H1 (cell line): ENCODE results near the gene PGM2L1. TPM values are rescaled to one million over a fixed set of nuclear protein-coding genes. Genes with fewer than 3 reads are reported as not detected.

Experiments
- CTCF ChIA-PET: fragments of 300-600 bp; sonication (Branson Sonifier 250); formaldehyde crosslinking; loops from one replicate; lab custom pipeline; 2021; ENCODE audit not compliant: partially characterized antibody; lab: Charles Lee
- POLR2A ChIA-PET: fragments of 300-600 bp; sonication (Branson Sonifier 250); formaldehyde crosslinking; loops from one replicate; lab custom pipeline; 2021; ENCODE audit warnings: inconsistent platforms; ENCODE audit not compliant: partially characterized antibody; lab: Charles Lee
- DNase-seq, 2 experiments: peaks; one replicate each; pipeline versions ENCODE4 v3.0.0 to v3.0.0-alpha.2; 2010 to 2022; ENCODE audit warnings: low spot score in 2 of 2, low read depth in 1 of 2, mixed read lengths in 1 of 2
- FAIRE-seq: peaks from 2 replicates; lab custom pipeline; 2011; peaks lifted over from hg19 to GRCh38; lab: Jason Lieb, UNC
- H2AFZ ChIP-seq: 2 replicates; pipeline ENCODE4 v1.8.1; 2012; ENCODE audit warnings: low read length, inconsistent platforms
- H2AK5ac ChIP-seq: 2 replicates; pipeline ENCODE4 v1.6.1; 2013; ENCODE audit warnings: low read depth, low read length
- H2BK120ac ChIP-seq: replicated peaks from 2 replicates; pipeline ENCODE3; 2013; ENCODE audit warnings: low read depth, low read length, inconsistent platforms
- H2BK12ac ChIP-seq: 2 replicates; pipeline ENCODE4 v1.6.1; 2013; ENCODE audit warnings: low read depth, low read length
- H2BK15ac ChIP-seq: 2 replicates; pipeline ENCODE4 v1.6.1; 2013; ENCODE audit warnings: low read length
- H2BK20ac ChIP-seq: 2 replicates; pipeline ENCODE4 v1.6.1; 2013; ENCODE audit warnings: low read length
- H2BK5ac ChIP-seq: 2 replicates; pipeline ENCODE4 v1.6.1; 2013; ENCODE audit warnings: low read depth, low read length
- H3K14ac ChIP-seq: 2 replicates; pipeline ENCODE4 v1.6.1; 2013; ENCODE audit warnings: inconsistent platforms; ENCODE audit not compliant: insufficient read length
- H3K18ac ChIP-seq: 2 replicates; pipeline ENCODE4 v1.6.1; 2013; ENCODE audit warnings: low read length; ENCODE audit errors: extremely low read depth
- H3K23ac ChIP-seq: 2 replicates; pipeline ENCODE4 v1.6.1; 2013; ENCODE audit warnings: inconsistent platforms; ENCODE audit not compliant: insufficient read length
- H3K23me2 ChIP-seq: 2 replicates; pipeline ENCODE4 v1.6.1; 2013; ENCODE audit warnings: low read depth, low read length
- H3K27ac ChIP-seq: 2 replicates; pipeline ENCODE4 v1.6.1; 2011; ENCODE audit warnings: low read depth, low read length, inconsistent platforms
- H3K27me3 ChIP-seq, 4 experiments: replicated peaks in 1 of 4; 1 replicate in 1 of 4; 2 replicates in 3 of 4; pipeline versions ENCODE4 v1.6.1 to v1.8.1; 2011 to 2013; ENCODE audit warnings: low read length in 3 of 4, mild to moderate bottlenecking in 3 of 4, inconsistent platforms in 2 of 4, mixed read lengths in 2 of 4, moderate library complexity in 1 of 4; ENCODE audit not compliant: control insufficient read depth in 3 of 4, insufficient read depth in 3 of 4; ENCODE audit errors: extremely low read depth in 1 of 4
- H3K36me3 ChIP-seq, 4 experiments: 2 replicates each; pipeline versions ENCODE4 v1.6.1 to v1.8.1; 2011 to 2013; ENCODE audit warnings: mild to moderate bottlenecking in 4 of 4, low read length in 3 of 4, moderate library complexity in 2 of 4, control low read depth in 1 of 4, inconsistent platforms in 1 of 4; ENCODE audit not compliant: insufficient read depth in 4 of 4, control insufficient read depth in 2 of 4
- H3K4ac ChIP-seq: replicated peaks from 2 replicates; pipeline ENCODE3; 2013; ENCODE audit warnings: low read length, low read depth, mixed read lengths, inconsistent platforms; ENCODE audit not compliant: insufficient read length
- H3K4me1 ChIP-seq, 4 experiments: replicated peaks in 1 of 4; 1 replicate in 1 of 4; 2 replicates in 3 of 4; pipeline versions ENCODE4 v1.6.1 to v1.8.1; 2011 to 2013; ENCODE audit warnings: low read length in 3 of 4, inconsistent platforms in 2 of 4, mixed read lengths in 1 of 4; ENCODE audit not compliant: insufficient read depth in 4 of 4, control insufficient read depth in 3 of 4
- H3K4me2 ChIP-seq, 2 experiments: 2 replicates each; pipeline versions ENCODE4 v1.6.1 to v1.8.1; 2011 to 2013; ENCODE audit warnings: low read depth in 2 of 2, low read length in 2 of 2, control low read depth in 1 of 2, inconsistent platforms in 1 of 2, mild to moderate bottlenecking in 1 of 2; ENCODE audit not compliant: insufficient read depth in 1 of 2
- H3K4me3 ChIP-seq, 4 experiments: fragments of 200-600, 300-600 bp in 1 of 4; sonication (generic), shearing (Covaris generic), sonication (Bioruptor Twin) in 1 of 4; 2 replicates each; pipeline versions ENCODE4 v1.5.1 to v1.8.1; 2011 to 2016; ENCODE audit warnings: low read length in 4 of 4, low read depth in 3 of 4, control low read depth in 2 of 4, inconsistent platforms in 2 of 4, mild to moderate bottlenecking in 2 of 4, mixed read lengths in 1 of 4, moderate library complexity in 1 of 4; ENCODE audit not compliant: insufficient read depth in 2 of 4; ENCODE audit errors: extremely low read depth in 1 of 4
- H3K56ac ChIP-seq: replicated peaks from 2 replicates; pipeline ENCODE3; 2013; ENCODE audit warnings: low read depth, mild to moderate bottlenecking, mixed read lengths, low read length, inconsistent platforms; ENCODE audit not compliant: insufficient read length
- H3K79me1 ChIP-seq: 2 replicates; pipeline ENCODE4 v1.6.1; 2013; ENCODE audit warnings: low read depth, low read length, control low read depth
- H3K79me2 ChIP-seq, 2 experiments: 2 replicates each; pipeline versions ENCODE4 v1.6.1 to v1.8.1; 2012 to 2013; ENCODE audit warnings: low read length in 2 of 2, mild to moderate bottlenecking in 2 of 2, inconsistent platforms in 1 of 2; ENCODE audit not compliant: insufficient read depth in 2 of 2, control insufficient read depth in 1 of 2
- H3K9ac ChIP-seq, 4 experiments: replicated peaks in 1 of 4; 1 replicate in 1 of 4; 2 replicates in 3 of 4; pipeline versions ENCODE4 v1.6.1 to v1.8.1; 2011 to 2013; ENCODE audit warnings: low read depth in 3 of 4, low read length in 3 of 4, control low read depth in 2 of 4, mild to moderate bottlenecking in 2 of 4, moderate library complexity in 2 of 4, inconsistent platforms in 1 of 4; ENCODE audit errors: extremely low read depth in 1 of 4
- H3K9me3 ChIP-seq, 2 experiments: 2 replicates each; pipeline versions ENCODE4 v1.6.1 to v1.8.1; 2012 to 2013; ENCODE audit warnings: mild to moderate bottlenecking in 2 of 2, moderate library complexity in 2 of 2, control low read depth in 1 of 2, inconsistent platforms in 1 of 2, low read depth in 1 of 2, low read length in 1 of 2, mixed read lengths in 1 of 2; ENCODE audit not compliant: insufficient read depth in 2 of 2
- H4K20me1 ChIP-seq, 2 experiments: replicated peaks in 1 of 2; 2 replicates each; pipeline versions ENCODE3 to v1.8.1; 2011 to 2013; ENCODE audit warnings: inconsistent platforms in 2 of 2, low read length in 2 of 2, mild to moderate bottlenecking in 1 of 2; ENCODE audit not compliant: insufficient read depth in 2 of 2, control insufficient read depth in 1 of 2
- H4K5ac ChIP-seq: 2 replicates; pipeline ENCODE4 v1.6.1; 2013; ENCODE audit warnings: low read length, low read depth, mixed read lengths, inconsistent platforms; ENCODE audit not compliant: insufficient read length
- H4K8ac ChIP-seq: 2 replicates; pipeline ENCODE4 v1.8.0; 2013; ENCODE audit warnings: mild to moderate bottlenecking, moderate library complexity, low read length, inconsistent platforms; ENCODE audit not compliant: insufficient read depth; ENCODE audit errors: extremely low read depth
- H4K91ac ChIP-seq: replicated peaks from 2 replicates; pipeline ENCODE3; 2013; ENCODE audit warnings: low read length, mixed read lengths, inconsistent platforms; ENCODE audit not compliant: insufficient read length
- BCL11A ChIP-seq, 2 experiments: IDR thresholded peaks; one replicate each; pipeline ENCODE4 v1.6.1; 2011; ENCODE audit warnings: low read depth in 2 of 2, low read length in 2 of 2, mild to moderate bottlenecking in 2 of 2
- EGR1 ChIP-seq: IDR thresholded peaks from 2 replicates; pipeline ENCODE4 v1.6.1; 2011; ENCODE audit warnings: low read depth, low read length, borderline replicate concordance
- FOSL1 ChIP-seq: IDR thresholded peaks from 2 replicates; pipeline ENCODE4 v1.6.1; 2011; ENCODE audit warnings: mild to moderate bottlenecking, low read depth, low read length, moderate library complexity; ENCODE audit not compliant: insufficient read depth
- RBBP5 ChIP-seq: IDR thresholded peaks from 2 replicates; pipeline ENCODE4 v1.7.1; 2012; ENCODE audit warnings: low read depth, mild to moderate bottlenecking, inconsistent platforms, low read length, moderate library complexity, borderline replicate concordance
- YY1 ChIP-seq: IDR thresholded peaks from 2 replicates; pipeline ENCODE4 v1.6.1; 2011; ENCODE audit warnings: low read depth, mild to moderate bottlenecking, low read length
- WGBS, 2 experiments: shearing (Covaris generic) in 1 of 2; methylation state at CpG; one replicate each; pipeline versions ENCODE4 v1.1.6 to v1.1.7; 2013 to 2015; ENCODE audit warnings: low lambda C conversion rate in 2 of 2, mixed read lengths in 2 of 2, inconsistent platforms in 1 of 2, low coverage in 1 of 2, missing lambda C conversion rate in 1 of 2; ENCODE audit not compliant: insufficient replicate concordance in 2 of 2, insufficient coverage in 1 of 2, insufficient read length in 1 of 2; ENCODE audit errors: extremely low coverage in 1 of 2, missing lambda C conversion rate in 1 of 2; 5-methylcytosine and 5-hydroxymethylcytosine counted together
- polyA plus RNA-seq, 7 experiments: library from polyadenylated mRNA; depleted of rRNA in 3 of 7; stranded (reverse) in 5 of 7; unstranded in 2 of 7; fragments of >200 nt in 5 of 7; fragments of 200-250 nt in 2 of 7; gene quantifications; 1 replicate in 5 of 7; 2 replicates in 1 of 7; 4 replicates in 1 of 7; pipeline versions ENCODE4 v1.2.1 to v1.2.3, GENCODE V29; 2011 to 2013; ENCODE audit warnings: missing spikeins in 2 of 7, mixed read lengths in 2 of 7
- total RNA-seq: library from RNA; stranded (reverse); fragmentation: NEBNext Ultra II Directional; extraction: Animal tissue kit (Norgen Biotek cat#: 25700); gene quantifications from 2 replicates; pipeline ENCODE4 v1.2.1, GENCODE V29; 2021

Gene PGM2L1
- total and polyA plus RNA-seq, 2 of the 8 experiments (the other 6 are each of a cell fraction or from before 2014, with no cell fraction given) = 5.0 to 42.7 TPM

GRCh38 chr11:74283580-74284180 is 114.6 kb downstream of the PGM2L1 start:
- H3K14ac ChIP-seq = no peak overlapping the region
- no peak overlapping the region for H3K56ac ChIP-seq
- H2AK5ac ChIP-seq = no peak overlapping the region
- H3K4me1 ChIP-seq = no peaks in the 10 kb centered on the region
- H2BK120ac ChIP-seq = no peak overlapping the region
- no peak overlapping the region for H2BK5ac ChIP-seq
- no peak overlapping the region for H3K9ac ChIP-seq
- no peak overlapping the region for H3K4ac ChIP-seq
- FAIRE-seq (no peak), DNase-seq (no peak)
- H3K27me3 ChIP-seq = no peaks in the 10 kb centered on the region
- ChIA-PET CTCF (interaction anchor here (1.2 to 1.5 kb wide), 2 partner anchors 34 to 166 kb away, joined by 3 to 6 read pairs; no protein-coding TSS in a partner anchor), POLR2A (no interaction called here)
- H3K36me3 ChIP-seq = no peaks in the 10 kb centered on the region
- no peaks in the 10 kb centered on the region for H3K79me1 ChIP-seq
- H3K23ac ChIP-seq = no peak overlapping the region
- no peak overlapping the region for H2AFZ ChIP-seq
- no peaks in the 10 kb centered on the region for H3K23me2 ChIP-seq
- H3K9me3 ChIP-seq = no peaks in the 10 kb centered on the region
- no peak for TF ChIP-seq RBBP5
- TF ChIP-seq BCL11A (IDR thresholded peaks at IDR 0.05; ENCODE audit: low read depth in 2 of 2, low read length in 2 of 2) = no peak
- no peak for TF ChIP-seq YY1
- TF ChIP-seq EGR1 = no peak
- no peak for TF ChIP-seq FOSL1
- no peak overlapping the region for H4K8ac ChIP-seq
- H3K4me2 ChIP-seq = no peak overlapping the region
- H3K79me2 ChIP-seq = no peaks in the 10 kb centered on the region
- H4K5ac ChIP-seq = no peak overlapping the region
- H4K91ac ChIP-seq = no peak overlapping the region
- no peak overlapping the region for H2BK12ac ChIP-seq
- H4K20me1 ChIP-seq = no peaks in the 10 kb centered on the region
- no peak overlapping the region for H3K18ac ChIP-seq
- H3K27ac ChIP-seq = no peak overlapping the region
- H2BK15ac ChIP-seq = no peak overlapping the region
- no peak overlapping the region for H2BK20ac ChIP-seq
- H3K4me3 ChIP-seq = no peak overlapping the region
- WGBS, 2 experiments = 71% methylated on average over 3 of the region's 3 CpGs; no CpG with 5 or more reads in 1 of the 2 experiments
